Measurements from ENCODE around the gene USP48.
"Not testable (repeated sequence)": the region's sequence is repeated elsewhere in the genome, so short reads cannot be mapped to it uniquely, and the experiment has no call there.

Gene USP48

GRCh38 chr1:21814241-21814918 is 31.4 kb upstream of the USP48 start:
- ATAC-seq: peak; percentile 44 to 51

- no peak for ATAC-seq
Measured at GRCh38 chr1:21813542-21813941, 30.6 kb upstream of the USP48 start.

GRCh38 chr1:21811875-21812305 is 28.9 kb upstream of the USP48 start, which contains the start of gene LDLRAD2:
Gene LDLRAD2, plus strand, starts transcription at chr1:21812265. Its CDS starts 187 bp downstream, at chr1:21812452.
- no peak for ATAC-seq

GRCh38 chr1:21804536-21804935 is 21.6 kb upstream of the USP48 start:
- ATAC-seq: no peak

GRCh38 chr1:21801100-21801499 is 18.2 kb upstream of the USP48 start:
- ATAC-seq: no peak

- ATAC-seq: no peak
Measured at GRCh38 chr1:21799730-21800129, 16.8 kb upstream of the USP48 start.

- ATAC-seq: no peak
Measured at GRCh38 chr1:21795075-21795474, 12.1 kb upstream of the USP48 start.

GRCh38 chr1:21794656-21795055 is 11.7 kb upstream of the USP48 start:
- ATAC-seq: no peak

GRCh38 chr1:21793104-21793503 is 10.2 kb upstream of the USP48 start:
- ATAC-seq: no peak

- ATAC-seq: no peak
Measured at GRCh38 chr1:21786640-21787039, 3.7 kb upstream of the USP48 start.

GRCh38 chr1:21785764-21786163 is 2.8 kb upstream of the USP48 start:
- not testable (repeated sequence) for ATAC-seq

- ATAC-seq: no peak
Measured at GRCh38 chr1:21783679-21784603, 992 bp upstream of the USP48 start.

- peak in 1 of 2 donors; percentile 0 for ATAC-seq
Measured at GRCh38 chr1:21782349-21782867, 541 bp downstream of the USP48 start.

GRCh38 chr1:21781815-21782348 is 1.1 kb downstream of the USP48 start:
- no peak for ATAC-seq

GRCh38 chr1:21779613-21780521 is 3.1 kb downstream of the USP48 start:
- peak; percentile 66 to 70 for ATAC-seq

- no peak for ATAC-seq
Measured at GRCh38 chr1:21778405-21778727, 4.6 kb downstream of the USP48 start.

- ATAC-seq: not testable (repeated sequence)
Measured at GRCh38 chr1:21776925-21777324, 6.0 kb downstream of the USP48 start.

- no peak for ATAC-seq
Measured at GRCh38 chr1:21775985-21776562, 6.9 kb downstream of the USP48 start.

GRCh38 chr1:21775550-21775914 is 7.4 kb downstream of the USP48 start:
- no peak for ATAC-seq

GRCh38 chr1:21774835-21775549 is 8.0 kb downstream of the USP48 start:
- no peak for ATAC-seq

GRCh38 chr1:21773585-21773984 is 9.4 kb downstream of the USP48 start:
- ATAC-seq: peak; percentile 64 to 77

All from activated CD4-positive, CD25-positive, alpha-beta regulatory T cell treated with anti-CD3 and anti-CD28 coated beads, Interleukin-2, amount 50 U/mL, for 24 hours (primary cell).